Psoas muscle (tissue), 8 donors: ENCODE results near the gene LRRC52. TPM values are rescaled to one million over a fixed set of nuclear protein-coding genes. Genes with fewer than 3 reads are reported as not detected.
A peak's percentile ranks its signal among the peaks of the same experiment; 100 is the strongest.

Experiments
- ATAC-seq, 4 donors: fragments of 200-7000 bp; cut with Tn5 transposase; one replicate each; pipeline ENCODE4 v1.9.1; 2020; ENCODE audit warnings: moderate library complexity in 3 of 4, mild to moderate bottlenecking in 2 of 4
- DNase-seq, 2 donors: peaks; one replicate each; pipeline ENCODE4 v3.0.0-alpha.2; 2020
- H3K27ac ChIP-seq: fragments of 200-600 bp; one replicate; pipeline ENCODE4 v1.8.0; 2022
- H3K27me3 ChIP-seq, 3 donors: fragments of 200-600 bp in 1 of 3; one replicate each; pipeline versions ENCODE4 v1.6.1 to v1.8.0; 2013 to 2022; ENCODE audit warnings: low read length in 2 of 3, mild to moderate bottlenecking in 2 of 3, moderate library complexity in 1 of 3; ENCODE audit not compliant: insufficient read depth in 3 of 3
- H3K36me3 ChIP-seq, 2 donors: fragments of 200-600 bp in 1 of 2; one replicate each; pipeline versions ENCODE4 v1.6.1 to v1.8.0; 2013 to 2022; ENCODE audit warnings: low read depth in 1 of 2, mild to moderate bottlenecking in 1 of 2, moderate library complexity in 1 of 2; ENCODE audit not compliant: insufficient read depth in 1 of 2
- H3K4me1 ChIP-seq: fragments of 200-600 bp; one replicate; pipeline ENCODE4 v1.8.0; 2022
- H3K4me3 ChIP-seq: fragments of 200-600 bp; one replicate; pipeline ENCODE4 v1.8.0; 2022; ENCODE audit warnings: mild to moderate bottlenecking
- H3K9me3 ChIP-seq: fragments of 200-600 bp; one replicate; pipeline ENCODE4 v1.8.0; 2022
- CTCF ChIP-seq: fragments of 200-600 bp; IDR thresholded peaks from one replicate; pipeline ENCODE4 v1.8.0; 2022; ENCODE audit warnings: antibody characterized with exemption
- WGBS, 3 donors: extraction: QIAGEN DNeasy Blood & Tissue Kit; methylation state at CpG; one replicate each; pipeline versions ENCODE4 v1.1.6 to v1.1.7; 2013; 5-methylcytosine and 5-hydroxymethylcytosine counted together
- intact Hi-C, 2 donors: fragments of 100-400 bp; cut with DNase I; formaldehyde crosslinking; loops; one replicate each; pipeline versions ENCODE4 v1.11.0 to v1.14.2; 2022
- polyA plus RNA-seq, 3 donors: library from polyadenylated mRNA; stranded (reverse); fragments of 200-250 nt; gene quantifications; one replicate each; pipeline ENCODE4 v1.2.3, GENCODE V29; 2013
- total RNA-seq, 4 donors: library from RNA; stranded (reverse); fragmentation: NEBNext Ultra II Directional in 2 of 4; extraction: Animal tissue kit (Norgen Biotek cat#: 25700) in 2 of 4; gene quantifications; one replicate each; pipeline versions ENCODE4 v1.2.1 to v1.2.4, GENCODE V29; 2021 to 2023
- donor health status: healthy with polysubstance abuse.
- donor health status: DM: no; HTN: no; CAD: no; lungs with moderate emphysema.
- donor health status: Bipolar disorder and iron deficiency.
- donor health status: healthy.
- donor health status: DM: yes; HTN: yes; CAD: no.
- donor health status: DM: no; HTN: no; CAD: no.
- donor health status: DM: no; HTN: no; CAD: no.
- donor health status: DM: yes; HTN: yes; CAD: no.

The LRRC52 gene
- total and polyA plus RNA-seq, 7 donors: 0.08 to 1.2 (median 0.08) TPM; not detected in 4

GRCh38 chr1:165525708-165526107 is 18.1 kb upstream of the LRRC52 start:
- DNase-seq (no peak), ATAC-seq (no peak)
- no peaks in the 10 kb centered on the region for H3K27me3 ChIP-seq
- peaks cover 5% of the 10 kb centered on the region for H3K4me1 ChIP-seq
- H3K27ac ChIP-seq: no peak overlapping the region
- no peak overlapping the region for H3K4me3 ChIP-seq
- WGBS, 3 donors: 90 to 97% (median 92%) methylated on average over 3 of the region's 3 CpGs
- no peak for TF ChIP-seq CTCF
- no peaks in the 10 kb centered on the region for H3K36me3 ChIP-seq
- intact Hi-C loops: no loop called here
- H3K9me3 ChIP-seq: peaks cover 9% of the 10 kb centered on the region

- Histone ChIP-seq H3K9me3 (peaks cover 3% of the 10 kb centered on the region), H3K36me3 (no peaks in the 10 kb centered on the region), H3K27me3 (no peaks in the 10 kb centered on the region), H3K4me1 (peaks cover 18% of the 10 kb centered on the region), H3K4me3 (no peak overlapping the region), H3K27ac (no peak overlapping the region)
- no peak for TF ChIP-seq CTCF
- ATAC-seq: no peak
- DNase-seq: no peak
- 53 to 54% (median 54%) methylated on average over 7 of the region's 7 CpGs for WGBS, 3 donors
- intact Hi-C loops: no loop called here
These were observed 16.4 kb upstream of the LRRC52 start for GRCh38 chr1:165527251-165528007.

- no peaks in the 10 kb centered on the region for H3K9me3 ChIP-seq
- ATAC-seq (peak in 3 of 4 donors; percentile 73 to 90 (median 77)), DNase-seq (no peak)
- H3K36me3 ChIP-seq: no peaks in the 10 kb centered on the region
- WGBS, 3 donors: 0 to 7% (median 4%) methylated on average over 2 of the region's 2 CpGs
- no peak for TF ChIP-seq CTCF
- H3K4me1 ChIP-seq: peaks cover 18% of the 10 kb centered on the region
- intact Hi-C loops: no loop called here
- peak overlapping the region; percentile 54 for H3K27ac ChIP-seq
- H3K4me3 ChIP-seq: no peak overlapping the region
- H3K27me3 ChIP-seq: no peaks in the 10 kb centered on the region
These were observed 12.8 kb upstream of the LRRC52 start for GRCh38 chr1:165531021-165531420.

- Histone ChIP-seq H3K9me3 (no peaks in the 10 kb centered on the region), H3K36me3 (no peaks in the 10 kb centered on the region), H3K27ac (no peak overlapping the region), H3K27me3 (no peaks in the 10 kb centered on the region), H3K4me3 (no peak overlapping the region), H3K4me1 (peaks cover 18% of the 10 kb centered on the region)
- ATAC-seq: peak in 2 of 4 donors; percentile 9 to 15
- intact Hi-C loops: no loop called here
- DNase-seq: no peak
- no peak for TF ChIP-seq CTCF
- WGBS, 3 donors: 49 to 64% (median 58%) methylated on average over 7 of the region's 7 CpGs
These were observed 11.7 kb upstream of the LRRC52 start for GRCh38 chr1:165532053-165532452.

- Histone ChIP-seq H3K27ac (no peak overlapping the region), H3K27me3 (no peaks in the 10 kb centered on the region), H3K9me3 (no peaks in the 10 kb centered on the region), H3K4me3 (no peak overlapping the region), H3K36me3 (no peaks in the 10 kb centered on the region), H3K4me1 (peaks cover 18% of the 10 kb centered on the region)
- TF ChIP-seq CTCF: no peak
- intact Hi-C loops: no loop called here
- WGBS, 3 donors: 24 to 45% (median 27%) methylated on average over 4 of the region's 4 CpGs
- DNase-seq (no peak), ATAC-seq (peak in 2 of 4 donors; percentile 42 to 44)
These were observed 10.5 kb upstream of the LRRC52 start for GRCh38 chr1:165533254-165533653.
